ENCODE measurements around the gene SCAMP5. TPM values are rescaled to one million over a fixed set of nuclear protein-coding genes. Genes with fewer than 3 reads are reported as not detected.

The SCAMP5 gene
- total RNA-seq, 1 experiment from 2014 or later, result 17.9 TPM

DNA sequence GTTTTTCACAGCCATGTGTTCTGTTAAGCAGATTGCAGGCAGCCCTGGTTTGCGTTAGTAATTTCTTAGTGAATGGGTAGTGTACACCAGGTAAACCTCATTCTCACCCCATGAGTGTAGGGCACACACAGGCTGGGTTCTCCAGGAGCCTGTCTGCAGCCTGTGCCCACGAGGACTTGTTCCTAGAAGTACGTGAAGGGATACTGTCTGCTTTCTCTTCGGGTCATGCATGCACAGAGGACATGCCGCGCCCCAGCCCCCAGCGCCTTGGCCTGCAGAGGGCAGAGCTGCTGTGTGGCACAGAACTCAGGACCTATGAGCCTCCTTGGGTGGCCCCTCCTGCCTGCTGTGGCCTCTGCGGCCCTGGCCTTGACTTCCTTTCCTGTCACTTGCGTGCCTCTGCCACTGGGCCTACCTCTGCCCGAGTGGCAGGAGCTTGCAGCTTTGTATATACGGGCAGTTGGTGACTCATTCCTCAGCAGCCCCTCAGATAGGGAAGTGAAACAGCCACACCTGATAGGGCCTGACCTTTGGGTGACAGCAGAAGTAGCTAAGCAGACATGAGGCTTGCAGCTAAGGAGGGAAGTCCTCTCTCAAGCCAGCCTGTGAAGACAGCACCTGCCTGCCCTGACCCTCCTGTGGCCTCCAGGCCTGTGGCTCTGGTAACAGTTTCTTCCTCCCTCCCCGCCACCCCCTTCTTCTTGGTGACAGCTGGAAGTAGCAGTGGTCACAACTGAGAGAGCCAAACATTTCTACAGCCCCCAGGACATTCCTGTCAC, 47.6 kb downstream of the SCAMP5 start:
- Histone ChIP-seq H3K27ac (peak overlapping the region; percentile 99), H3K4me3 (no peak overlapping the region; the same call in 1 of the 2 replicates), H3F3A (ENCODE audit: insufficient read depth, low read depth) (peaks cover 50% of the 10 kb centered on the region), H3K9me2 (ENCODE audit: insufficient read depth) (no peaks in the 10 kb centered on the region), H3K27me3 (ENCODE audit: insufficient read depth, low read depth) (no peaks in the 10 kb centered on the region), H3K36me3 (ENCODE audit: low read depth) (no peaks in the 10 kb centered on the region), H2AFZ (no peak overlapping the region), H3K79me2 (ENCODE audit: low read depth) (peaks cover 54% of the 10 kb centered on the region), H4K20me1 (ENCODE audit: insufficient read depth) (no peaks in the 10 kb centered on the region), H3K4me1 (replicated peaks; ENCODE audit: insufficient read depth) (peaks cover 82% of the 10 kb centered on the region), H3K4me2 (peak overlapping the region; percentile 68), H3K9me3 (ENCODE audit: insufficient read depth, low read depth) (no peaks in the 10 kb centered on the region)
- TF ChIP-seq EZH2 (IDR thresholded peaks at IDR 0.05; ENCODE audit: low read depth), result no peak
- TF ChIP-seq, protein P1, sequence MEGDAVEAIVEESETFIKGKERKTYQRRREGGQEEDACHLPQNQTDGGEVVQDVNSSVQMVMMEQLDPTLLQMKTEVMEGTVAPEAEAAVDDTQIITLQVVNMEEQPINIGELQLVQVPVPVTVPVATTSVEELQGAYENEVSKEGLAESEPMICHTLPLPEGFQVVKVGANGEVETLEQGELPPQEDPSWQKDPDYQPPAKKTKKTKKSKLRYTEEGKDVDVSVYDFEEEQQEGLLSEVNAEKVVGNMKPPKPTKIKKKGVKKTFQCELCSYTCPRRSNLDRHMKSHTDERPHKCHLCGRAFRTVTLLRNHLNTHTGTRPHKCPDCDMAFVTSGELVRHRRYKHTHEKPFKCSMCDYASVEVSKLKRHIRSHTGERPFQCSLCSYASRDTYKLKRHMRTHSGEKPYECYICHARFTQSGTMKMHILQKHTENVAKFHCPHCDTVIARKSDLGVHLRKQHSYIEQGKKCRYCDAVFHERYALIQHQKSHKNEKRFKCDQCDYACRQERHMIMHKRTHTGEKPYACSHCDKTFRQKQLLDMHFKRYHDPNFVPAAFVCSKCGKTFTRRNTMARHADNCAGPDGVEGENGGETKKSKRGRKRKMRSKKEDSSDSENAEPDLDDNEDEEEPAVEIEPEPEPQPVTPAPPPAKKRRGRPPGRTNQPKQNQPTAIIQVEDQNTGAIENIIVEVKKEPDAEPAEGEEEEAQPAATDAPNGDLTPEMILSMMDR (conservative IDR thresholded peaks at IDR 0.05), result peak; percentile 73
- TSS peak; percentile 19 for BruUV-seq (replicated peaks)
- DNase-seq, result peak; percentile 93 to 99
- POLR2A ChIA-PET (ENCODE audit: unreplicated experiment), result interaction anchor here (0.5 to 2.0 kb wide), 9 partner anchors 15 to 174 kb away, joined by 4 to 20 read pairs (median 7); partner anchors contain the start of gene C15orf39
- CTCF ChIA-PET, result interaction anchor here (0.6 to 2.4 kb wide), 14 partner anchors 15 to 758 kb away, joined by 3 to 23 read pairs (median 4); partner anchors contain the start of gene C15orf39
- intact Hi-C loops (cut with micrococcal nuclease; ENCODE audit: unreplicated experiment), result loop anchor here (1.0 to 5.0 kb wide), 8 partner anchors 14 to 624 kb away; no protein-coding TSS in a partner anchor

DNA sequence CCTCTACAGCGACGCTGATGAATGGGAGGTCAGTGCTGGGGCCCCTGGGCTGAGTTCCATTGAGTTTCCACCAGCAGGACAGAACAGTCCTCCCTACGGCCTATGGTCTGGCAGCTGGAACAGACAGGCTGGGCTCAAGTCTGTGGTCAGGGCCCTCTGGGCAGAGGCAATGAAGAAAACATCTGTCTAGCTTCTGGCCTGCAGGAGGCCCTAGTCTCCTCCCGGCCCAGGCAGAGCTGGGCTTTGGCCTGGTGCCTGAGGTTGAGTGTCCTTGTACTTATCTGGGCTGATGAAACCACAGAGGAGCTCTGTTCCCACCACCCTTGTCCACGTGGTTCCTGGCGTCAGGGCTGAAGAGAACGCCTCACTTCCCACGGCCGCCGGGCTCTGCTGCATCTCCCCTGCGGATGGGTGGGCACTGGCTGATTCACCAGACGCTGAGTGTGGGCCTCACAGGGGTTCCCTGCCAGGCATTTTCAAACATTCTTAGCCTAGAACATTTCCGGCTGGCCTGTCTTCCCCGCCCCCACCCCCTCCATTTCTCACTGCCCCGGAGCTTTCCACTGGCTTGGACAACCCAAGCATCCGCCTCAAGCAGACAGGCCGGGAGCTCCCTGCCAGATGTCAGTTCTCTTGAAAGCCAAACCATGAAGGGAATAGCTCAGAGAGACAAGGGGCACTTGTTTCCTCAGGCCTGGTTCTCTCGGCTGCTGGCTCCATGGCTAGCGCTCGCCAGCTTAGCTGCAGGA, 48.3 kb downstream of the SCAMP5 start:
- no peak overlapping the region for H2AFZ ChIP-seq
- H3K9me3 ChIP-seq (ENCODE audit: insufficient read depth, low read depth), result no peaks in the 10 kb centered on the region
- TF ChIP-seq, protein P1 (conservative IDR thresholded peaks at IDR 0.05), result peak; percentile 40; the same call in 1 of the 2 replicates
- no peak for TF ChIP-seq EZH2 (IDR thresholded peaks at IDR 0.05; ENCODE audit: low read depth)
- H3K4me2 ChIP-seq, result peak overlapping the region; percentile 68
- H3K79me2 ChIP-seq (ENCODE audit: low read depth), result peaks cover 54% of the 10 kb centered on the region
- CTCF ChIA-PET, result interaction anchor here (0.5 to 2.4 kb wide), 16 partner anchors 10 to 757 kb away, joined by 3 to 23 read pairs (median 4); partner anchors contain the start of gene C15orf39
- H3K4me3 ChIP-seq, result no peak overlapping the region
- H3F3A ChIP-seq (ENCODE audit: insufficient read depth, low read depth), result peaks cover 51% of the 10 kb centered on the region
- H3K4me1 ChIP-seq (replicated peaks; ENCODE audit: insufficient read depth), result peaks cover 80% of the 10 kb centered on the region
- POLR2A ChIA-PET (ENCODE audit: unreplicated experiment), result interaction anchor here (0.5 to 2.0 kb wide), 11 partner anchors 15 to 173 kb away, joined by 3 to 20 read pairs (median 7); partner anchors contain the start of gene C15orf39
- intact Hi-C loops (cut with micrococcal nuclease; ENCODE audit: unreplicated experiment), result loop anchor here (1.0 to 5.0 kb wide), 8 partner anchors 15 to 624 kb away; no protein-coding TSS in a partner anchor
- no TSS peak for BruUV-seq (replicated peaks)
- no peaks in the 10 kb centered on the region for H3K36me3 ChIP-seq (ENCODE audit: low read depth)
- peak; percentile 84 to 89 for DNase-seq
- H3K27ac ChIP-seq, result peak overlapping the region; percentile 99
- no peaks in the 10 kb centered on the region for H3K27me3 ChIP-seq (ENCODE audit: insufficient read depth, low read depth)
- H4K20me1 ChIP-seq (ENCODE audit: insufficient read depth), result no peaks in the 10 kb centered on the region
- H3K9me2 ChIP-seq (ENCODE audit: insufficient read depth), result no peaks in the 10 kb centered on the region
